ENCODE measurements around the gene CAPN7.
"Not testable (repeated sequence)": the region's sequence is repeated elsewhere in the genome, so short reads cannot be mapped to it uniquely, and the experiment has no call there.

CAPN7 gene

DNA sequence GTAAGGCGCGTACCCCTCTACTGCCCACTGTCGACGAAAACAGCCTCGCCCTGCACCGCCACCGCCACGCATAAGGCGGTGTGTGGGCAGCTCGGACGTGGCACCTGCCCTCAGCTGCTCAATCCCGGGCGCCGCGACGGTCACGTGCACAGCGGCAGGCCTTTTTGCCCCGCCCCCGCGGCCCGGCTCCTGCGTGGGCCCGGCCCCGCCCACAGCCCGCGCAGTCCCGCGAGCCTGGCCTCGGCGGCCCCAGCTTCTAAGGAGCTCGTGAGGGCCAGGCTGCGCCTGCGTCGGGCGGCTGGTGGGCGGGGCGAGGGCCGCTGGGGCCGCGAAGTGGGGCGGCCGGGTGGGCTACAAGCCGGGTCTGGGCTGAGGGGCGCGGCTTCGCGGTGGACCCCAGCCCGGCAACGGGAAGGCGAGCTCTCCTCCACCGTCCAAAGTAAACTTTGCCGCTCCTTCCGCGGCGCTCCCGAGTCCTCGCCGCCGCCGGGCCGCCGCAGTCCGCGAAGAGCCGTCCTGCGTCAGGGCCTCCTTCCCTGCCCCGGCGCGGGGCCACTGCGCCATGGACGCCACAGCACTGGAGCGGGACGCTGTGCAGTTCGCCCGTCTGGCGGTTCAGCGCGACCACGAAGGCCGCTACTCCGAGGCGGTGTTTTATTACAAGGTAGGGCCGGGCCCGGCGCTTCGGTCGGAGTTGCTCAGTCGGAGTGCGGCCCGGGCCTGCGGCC is at the start of gene CAPN7:
Gene CAPN7, plus strand, starts transcription at position 313 of the 728 bp plus-strand sequence. Its CDS starts 250 bp downstream, at position 563.
- DNase-seq (ENCODE audit: low read depth) = peak; percentile 86

DNA sequence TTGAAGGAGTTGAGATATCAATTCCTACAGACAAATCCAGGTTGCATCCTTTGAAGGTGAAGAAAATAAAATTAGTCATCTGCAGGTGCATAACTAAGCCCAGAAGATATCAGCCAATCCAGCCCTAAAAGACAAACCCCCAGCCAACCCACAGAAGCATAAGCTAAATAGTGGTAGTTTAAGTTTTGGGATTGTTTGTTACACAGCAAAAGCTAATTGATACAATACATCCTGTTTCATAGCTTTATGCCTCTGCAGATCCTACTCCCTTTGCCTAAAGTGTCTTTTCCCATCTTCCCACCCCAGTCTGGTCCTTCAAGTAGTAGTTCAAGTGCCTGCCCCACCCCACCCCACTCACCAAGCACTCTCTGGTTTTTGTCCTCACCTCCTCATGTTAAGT is 48.6 kb upstream of the CAPN7 start:
- no peak for DNase-seq (ENCODE audit: low read depth)

DNA sequence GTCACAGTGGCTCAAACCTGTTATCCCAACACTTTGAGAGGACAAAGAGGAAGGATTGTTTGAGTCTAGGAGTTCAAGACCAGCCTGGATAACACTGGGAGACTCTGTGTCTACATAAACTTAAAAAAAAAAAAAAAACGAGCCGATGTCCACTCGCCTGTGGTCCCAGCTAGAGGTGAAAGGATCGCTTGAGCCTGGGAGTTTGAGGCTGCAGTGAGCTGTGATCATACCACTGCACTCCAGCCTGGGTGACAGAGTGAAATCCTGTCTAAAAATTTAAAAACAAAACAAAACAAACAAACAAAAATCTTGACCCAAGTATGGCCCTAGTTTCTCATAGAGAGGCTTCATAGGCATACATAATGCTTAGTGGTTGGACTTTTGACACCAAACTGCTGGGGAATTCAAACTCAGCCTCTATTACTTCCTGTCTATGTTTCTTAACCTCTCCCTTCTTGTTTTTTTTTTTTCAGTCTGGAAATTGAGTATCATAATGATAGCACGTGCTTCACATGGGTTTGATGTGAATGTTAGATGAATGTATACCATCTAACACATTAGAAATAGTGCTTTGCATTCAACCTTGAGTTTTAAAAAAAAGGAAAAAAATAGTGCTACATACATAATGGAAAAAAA is 46.4 kb upstream of the CAPN7 start:
- DNase-seq (ENCODE audit: low read depth) = no peak

DNA sequence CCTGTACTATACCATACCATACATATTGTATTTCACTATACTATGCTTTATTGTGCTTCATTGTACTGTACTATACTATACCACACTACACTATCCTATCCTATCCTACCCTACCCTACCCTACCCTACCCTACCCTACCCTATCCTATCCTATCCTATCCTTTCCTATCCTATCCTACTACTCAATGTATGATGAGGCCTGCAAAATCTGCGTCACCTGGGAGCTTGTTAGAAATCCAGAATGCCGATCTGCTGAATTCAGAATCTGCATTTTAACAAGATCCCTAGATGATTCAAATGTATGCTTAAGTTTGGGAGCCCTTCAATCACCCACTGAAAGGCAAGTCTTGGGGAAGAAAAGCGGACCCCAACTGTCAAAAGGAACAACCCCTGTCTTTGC is 45.4 kb upstream of the CAPN7 start:
- no peak for DNase-seq (ENCODE audit: low read depth)

DNA sequence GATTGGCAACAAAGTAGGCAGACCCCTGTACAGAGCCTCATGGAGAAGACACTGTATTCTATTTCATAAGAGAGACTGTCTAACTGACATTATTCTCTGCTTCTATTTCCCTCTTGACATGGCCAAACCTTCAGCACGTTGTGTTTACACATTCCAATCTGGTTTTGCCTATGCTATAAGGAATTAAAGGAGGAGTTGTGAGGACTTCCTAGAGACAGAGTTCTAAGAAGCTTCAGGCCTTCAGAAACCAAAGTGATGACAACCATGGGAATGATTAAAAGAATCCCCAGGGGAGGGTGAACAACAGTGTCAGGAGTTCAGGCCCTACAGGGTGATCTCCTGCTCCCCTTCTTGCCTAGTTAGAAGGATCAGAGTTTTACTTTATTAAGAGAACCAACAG is 44.9 kb upstream of the CAPN7 start:
- no peak for DNase-seq (ENCODE audit: low read depth)

GRCh38 chr3:15163656-15164055 is 42.4 kb upstream of the CAPN7 start:
- not testable (repeated sequence) for DNase-seq (ENCODE audit: low read depth)

- DNase-seq (ENCODE audit: low read depth) = peak; percentile 50
These were observed 41.7 kb upstream of the CAPN7 start for GRCh38 chr3:15164340-15164739.

DNA sequence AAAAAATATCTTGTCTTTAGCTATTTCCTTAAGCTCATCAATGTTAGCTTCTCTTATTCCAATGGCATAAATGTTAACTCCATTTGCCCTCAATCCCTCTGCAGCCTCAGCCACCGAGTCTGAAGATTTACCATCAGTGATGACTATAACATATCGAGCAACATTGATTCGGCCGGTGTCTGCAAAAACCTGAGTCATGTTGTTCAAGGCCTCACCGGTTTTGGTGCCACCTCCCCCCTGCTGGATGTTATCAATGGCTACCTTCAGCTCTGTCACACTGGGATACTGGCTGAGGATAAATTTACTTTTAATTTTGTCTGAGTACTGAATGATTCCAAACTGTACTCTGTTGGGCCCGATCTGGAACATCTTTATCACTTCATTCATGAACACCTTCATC is 41.0 kb upstream of the CAPN7 start:
- DNase-seq (ENCODE audit: low read depth) = no peak

DNA sequence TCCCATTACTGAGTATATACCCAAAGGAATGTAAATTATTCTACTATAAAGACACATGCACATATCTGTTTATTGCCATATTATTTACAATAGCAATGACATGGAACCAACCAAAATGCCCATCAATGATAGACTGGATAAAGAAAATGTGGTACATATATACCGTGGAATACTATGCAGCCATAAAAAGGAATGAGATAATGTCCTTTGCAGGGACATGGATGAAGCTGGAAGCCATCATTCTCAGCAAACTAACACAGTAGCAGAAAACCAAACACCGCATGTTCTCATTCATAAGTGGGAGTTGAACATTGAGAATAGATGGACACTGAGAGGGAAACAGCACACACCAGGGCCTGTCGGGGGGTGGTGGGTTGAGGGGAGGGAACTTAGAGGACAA is 39.7 kb upstream of the CAPN7 start:
- not testable (repeated sequence) for DNase-seq (ENCODE audit: low read depth)

DNA sequence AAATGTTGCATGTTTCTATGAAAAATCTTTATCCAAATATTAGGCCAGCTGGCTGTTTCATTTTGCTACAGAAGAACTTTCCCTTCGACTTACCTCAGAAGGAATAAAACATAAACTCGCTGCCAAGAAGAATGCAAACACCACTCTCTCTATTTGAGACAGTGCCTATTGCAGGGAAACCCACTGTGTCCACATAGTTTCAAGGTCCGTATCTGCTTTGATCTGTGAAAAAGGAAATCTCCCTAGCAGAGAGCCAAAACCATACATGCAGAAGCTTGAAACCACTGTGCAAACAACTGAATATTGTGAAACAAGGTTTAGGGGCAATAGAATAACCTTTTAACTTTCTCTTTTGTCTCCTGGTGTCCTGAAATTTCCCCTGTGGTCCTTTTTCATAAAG is 35.0 kb upstream of the CAPN7 start:
- no peak for DNase-seq (ENCODE audit: low read depth)

DNA sequence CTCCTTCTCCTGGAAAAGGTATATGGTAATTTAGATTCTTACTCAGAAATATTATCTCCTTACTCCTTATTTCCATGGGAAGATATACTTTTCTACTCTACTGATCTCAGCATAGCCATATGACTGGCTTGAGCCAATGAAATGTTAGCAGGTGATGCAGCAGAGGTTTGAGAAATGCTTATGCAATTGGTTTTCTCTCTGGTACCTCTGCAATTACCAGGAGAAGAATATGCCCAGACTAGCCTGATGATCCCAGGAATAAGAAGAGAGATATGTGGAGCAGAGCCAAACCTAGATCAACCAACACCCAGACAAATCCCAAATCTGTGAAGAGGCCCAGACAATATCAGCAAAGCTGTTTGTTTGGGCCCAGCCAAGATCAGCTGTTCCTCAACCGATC is 33.2 kb upstream of the CAPN7 start:
- no peak for DNase-seq (ENCODE audit: low read depth)

GRCh38 chr3:15174953-15175352 is 31.1 kb upstream of the CAPN7 start:
- DNase-seq (ENCODE audit: low read depth) = no peak

GRCh38 chr3:15175605-15176004 is 30.4 kb upstream of the CAPN7 start:
- DNase-seq (ENCODE audit: low read depth) = no peak

- no peak for DNase-seq (ENCODE audit: low read depth)
These were observed 25.9 kb upstream of the CAPN7 start for GRCh38 chr3:15180042-15180611.

GRCh38 chr3:15181511-15181910 is 24.5 kb upstream of the CAPN7 start:
- no peak for DNase-seq (ENCODE audit: low read depth)

DNA sequence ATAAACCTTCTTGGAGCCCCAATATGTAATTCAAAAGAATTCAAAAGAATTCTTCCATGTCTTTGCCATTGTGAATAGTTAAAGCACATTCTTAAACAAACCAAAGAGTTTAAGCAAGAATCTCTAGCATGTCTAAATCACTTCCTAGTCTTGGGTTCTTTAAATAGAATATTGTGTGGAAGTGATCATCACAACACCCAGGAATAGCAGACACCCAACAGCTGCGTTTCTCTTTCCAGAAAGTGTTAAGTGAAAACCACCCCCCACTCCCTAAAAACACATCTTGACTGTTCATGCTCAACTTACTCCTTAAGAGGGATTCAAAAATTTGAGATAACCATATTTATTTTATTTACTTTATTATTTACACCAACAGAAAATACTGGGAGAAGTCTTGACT is 24.1 kb upstream of the CAPN7 start:
- DNase-seq (ENCODE audit: low read depth) = no peak

- DNase-seq (ENCODE audit: low read depth) = no peak
These were observed 23.0 kb upstream of the CAPN7 start for GRCh38 chr3:15183011-15183410.

DNA sequence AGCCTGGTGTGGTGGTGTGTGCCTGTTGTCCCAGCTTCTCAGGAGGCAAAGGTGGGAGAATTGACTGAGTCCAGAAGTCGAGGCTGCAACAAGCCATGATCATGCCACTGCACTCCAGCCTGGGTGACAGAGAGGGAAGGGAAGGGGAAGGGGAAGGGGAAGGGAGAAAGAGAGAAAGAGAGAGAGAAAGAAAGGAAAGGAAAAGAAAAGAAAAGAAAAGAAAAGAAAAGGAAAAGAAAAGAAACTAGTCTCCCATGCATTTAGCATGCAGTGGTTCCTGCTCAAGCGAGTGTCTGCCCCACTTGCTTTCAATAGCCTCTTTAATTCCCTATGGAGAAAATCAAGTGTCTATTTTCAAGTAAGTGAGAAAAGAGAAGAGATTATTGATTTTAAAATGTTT is 20.6 kb upstream of the CAPN7 start:
- DNase-seq (ENCODE audit: low read depth) = no peak

DNA sequence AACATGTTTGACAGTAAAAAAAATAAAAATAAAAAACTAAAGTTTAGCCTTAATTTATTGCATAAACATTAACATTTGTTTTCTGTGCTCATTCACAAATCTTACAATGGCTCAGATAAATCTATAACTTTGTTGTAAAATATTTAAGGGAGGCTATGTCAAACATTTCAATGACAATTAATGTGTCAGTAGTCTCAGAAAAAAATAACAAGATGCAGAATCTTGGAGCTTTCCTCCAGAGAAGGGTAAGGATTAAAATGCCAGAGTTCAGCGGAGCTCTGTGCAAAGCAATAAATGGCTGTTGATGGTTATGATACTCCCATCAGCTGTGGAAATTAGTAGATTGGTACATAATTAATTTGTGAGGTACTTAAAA is 20.0 kb upstream of the CAPN7 start:
- no peak for DNase-seq (ENCODE audit: low read depth)

DNA sequence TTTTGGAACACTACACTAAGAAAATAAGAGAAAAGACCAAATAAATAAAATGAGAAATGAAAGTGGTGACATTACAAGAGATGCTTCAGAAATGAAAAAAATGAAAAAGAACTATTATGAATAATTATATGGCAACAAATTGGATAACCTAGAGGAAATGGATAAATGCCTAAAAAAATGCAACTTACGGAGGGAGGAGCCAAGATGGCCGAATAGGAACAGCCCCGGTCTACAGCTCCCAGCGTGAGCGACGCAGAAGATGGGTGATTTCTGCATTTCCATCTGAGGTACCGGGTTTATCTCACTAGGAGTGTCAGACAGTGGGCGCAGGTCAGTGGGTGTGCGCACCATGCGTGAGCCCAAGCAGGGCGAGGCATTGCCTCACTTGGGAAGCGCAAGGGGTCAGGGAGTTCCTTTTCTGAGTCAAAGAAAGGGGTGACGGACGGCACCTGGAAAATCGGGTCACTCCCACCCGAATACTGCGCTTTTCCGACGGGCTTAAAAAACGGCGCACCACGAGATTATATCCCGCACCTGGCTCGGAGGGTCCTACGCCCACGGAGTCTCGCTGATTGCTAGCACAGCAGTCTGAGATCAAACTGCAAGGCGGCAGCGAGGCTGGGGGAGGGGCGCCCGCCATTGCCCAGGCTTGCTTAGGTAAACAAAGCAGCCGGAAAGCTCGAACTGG is 19.4 kb upstream of the CAPN7 start:
- not testable (repeated sequence) for DNase-seq (ENCODE audit: low read depth)

- DNase-seq (ENCODE audit: low read depth) = no peak
These were observed 8.6 kb upstream of the CAPN7 start for GRCh38 chr3:15197340-15198029.

DNA sequence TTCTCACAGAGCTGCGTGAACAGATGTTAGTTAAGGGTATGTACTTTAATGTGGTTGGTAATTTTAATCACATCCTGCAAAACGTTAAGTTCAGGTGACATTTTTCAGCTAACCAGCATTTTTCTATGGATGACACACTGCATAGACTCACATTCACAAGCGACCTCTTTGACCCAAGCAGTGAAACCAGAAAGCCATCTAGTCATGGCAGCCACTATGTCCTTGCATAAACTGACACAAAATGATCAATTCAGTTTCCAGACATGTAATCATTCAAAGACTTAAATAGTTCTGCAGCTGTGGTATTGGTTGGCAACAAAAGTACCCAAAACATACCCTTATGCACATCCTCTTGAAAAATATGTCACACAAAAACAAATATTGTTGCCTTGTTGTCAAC is 7.4 kb upstream of the CAPN7 start:
- DNase-seq (ENCODE audit: low read depth) = no peak
